Activated CD8-positive, alpha-beta memory T cell treated with anti-CD3 and anti-CD28 coated beads for 48 hours (primary cell): ENCODE results near the gene TSSK6.

Source experiments
- DNase-seq, 3 experiments: peaks; one replicate each; pipeline ENCODE4 v3.0.0-alpha.2; 2020; ENCODE audit warnings: low read depth in 2 of 3, low spot score in 2 of 3

Gene TSSK6

GRCh38 chr19:19544954-19545591 is 29.7 kb upstream of the TSSK6 start:
- no peak for DNase-seq

DNA sequence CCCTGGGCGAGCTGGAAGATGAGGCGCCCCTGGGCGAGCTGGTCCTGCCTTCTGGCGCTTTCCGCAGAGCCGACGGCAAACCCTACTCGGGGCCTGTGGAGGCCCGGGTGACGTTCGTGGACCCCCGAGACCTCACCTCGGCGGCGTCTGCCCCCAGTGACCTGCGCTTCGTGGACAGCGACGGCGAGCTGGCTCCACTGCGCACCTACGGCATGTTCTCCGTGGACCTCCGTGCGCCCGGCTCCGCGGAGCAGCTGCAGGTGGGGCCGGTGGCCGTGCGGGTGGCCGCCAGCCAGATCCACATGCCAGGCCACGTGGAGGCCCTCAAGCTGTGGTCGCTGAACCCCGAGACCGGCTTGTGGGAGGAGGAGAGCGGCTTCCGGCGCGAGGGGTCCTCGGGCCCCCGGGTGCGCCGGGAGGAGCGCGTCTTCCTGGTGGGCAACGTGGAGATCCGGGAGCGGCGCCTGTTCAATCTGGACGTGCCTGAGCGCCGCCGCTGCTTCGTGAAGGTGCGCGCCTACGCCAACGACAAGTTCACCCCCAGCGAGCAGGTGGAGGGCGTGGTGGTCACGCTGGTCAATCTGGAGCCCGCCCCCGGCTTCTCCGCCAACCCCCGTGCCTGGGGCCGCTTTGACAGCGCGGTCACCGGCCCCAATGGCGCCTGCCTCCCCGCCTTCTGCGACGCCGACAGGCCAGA is 29.1 kb upstream of the TSSK6 start:
- no peak for DNase-seq

DNA sequence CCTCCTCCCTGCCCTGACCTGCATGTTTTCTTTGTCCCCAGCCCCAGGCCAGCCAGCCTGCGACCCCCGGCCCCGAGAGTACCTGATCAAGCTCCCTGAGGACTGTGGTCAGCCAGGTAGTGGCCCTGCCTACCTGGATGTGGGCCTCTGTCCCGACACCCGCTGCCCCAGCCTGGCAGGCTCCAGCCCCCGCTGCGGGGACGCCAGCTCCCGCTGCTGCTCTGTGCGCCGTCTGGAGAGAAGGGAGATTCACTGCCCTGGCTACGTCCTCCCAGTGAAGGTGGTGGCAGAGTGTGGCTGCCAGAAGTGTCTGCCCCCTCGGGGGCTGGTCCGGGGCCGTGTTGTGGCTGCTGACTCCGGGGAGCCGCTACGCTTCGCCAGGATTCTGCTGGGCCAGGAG is 28.3 kb upstream of the TSSK6 start:
- no peak for DNase-seq

DNA sequence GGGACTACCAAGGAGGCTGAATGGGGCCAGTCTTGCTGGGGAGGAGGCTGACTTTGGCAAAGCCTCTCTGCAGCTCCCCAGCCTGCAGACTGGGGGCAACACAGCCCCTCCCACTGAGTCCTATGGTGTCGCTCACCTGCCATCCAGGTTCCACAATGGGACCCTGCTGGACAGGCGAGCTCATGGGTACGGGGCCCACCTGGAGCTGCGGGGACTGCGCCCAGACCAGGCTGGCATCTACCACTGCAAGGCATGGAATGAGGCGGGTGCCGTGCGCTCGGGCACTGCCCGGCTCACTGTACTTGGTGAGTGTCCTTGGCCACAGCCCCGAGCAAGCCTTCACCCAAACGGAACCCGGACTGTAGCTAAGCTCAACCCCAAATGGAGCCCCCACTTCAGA is 27.8 kb upstream of the TSSK6 start:
- DNase-seq, result no peak

- no peak for DNase-seq
Measured at GRCh38 chr19:19542507-19542906, 27.2 kb upstream of the TSSK6 start.

- no peak for DNase-seq
Measured at GRCh38 chr19:19541616-19542015, 26.3 kb upstream of the TSSK6 start.

GRCh38 chr19:19540715-19541515 is 25.6 kb upstream of the TSSK6 start:
- DNase-seq, result peak in 1 of 3 experiments; percentile 71

GRCh38 chr19:19540064-19540714 is 24.8 kb upstream of the TSSK6 start:
- DNase-seq, result peak in 2 of 3 experiments; percentile 38 to 71

- DNase-seq, result no peak
Measured at GRCh38 chr19:19539698-19540063, 24.3 kb upstream of the TSSK6 start.

GRCh38 chr19:19538785-19539166 is 23.4 kb upstream of the TSSK6 start:
- no peak for DNase-seq

DNA sequence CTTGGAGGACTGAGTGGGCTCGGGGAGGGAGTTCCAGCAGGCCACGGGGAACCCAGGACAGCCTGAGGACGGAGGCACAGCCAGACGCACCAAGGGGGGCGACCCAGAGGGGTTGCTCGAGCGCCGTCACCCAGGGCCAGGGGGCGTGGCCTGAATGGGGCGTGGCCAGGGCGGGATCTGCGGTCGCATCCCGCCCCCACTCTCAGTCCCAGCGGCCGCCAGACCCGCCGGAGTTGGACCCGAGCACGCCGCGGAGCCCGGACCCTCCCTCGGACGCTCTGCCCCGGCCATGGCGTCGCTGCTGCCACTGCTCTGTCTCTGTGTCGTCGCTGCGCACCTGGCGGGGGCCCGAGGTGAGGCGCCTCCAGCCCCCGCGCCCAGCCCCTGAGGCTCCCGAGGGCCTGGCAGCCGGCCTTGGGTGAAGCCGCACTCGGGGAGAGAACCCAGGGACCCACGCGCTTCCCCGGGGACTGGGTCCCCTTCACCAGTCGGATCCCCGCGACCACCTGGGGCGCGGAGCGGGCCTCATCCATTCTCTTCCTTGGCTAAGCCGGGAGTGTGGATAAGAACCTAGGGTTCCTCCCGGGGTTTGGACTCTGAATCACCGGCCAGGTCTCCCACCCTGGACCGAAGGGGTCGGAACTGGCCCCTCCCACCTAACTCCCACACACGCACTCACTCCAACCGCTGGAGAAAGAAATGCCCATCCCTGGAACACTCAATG is 22.9 kb upstream of the TSSK6 start, which contains the start of gene CILP2:
Gene CILP2 (plus strand): TSS at position 205 of the 724 bp plus-strand sequence. CDS start 85 bp downstream, at position 290.
- DNase-seq, result no peak

GRCh38 chr19:19537075-19538048 is 22.0 kb upstream of the TSSK6 start:
- DNase-seq, result no peak

DNA sequence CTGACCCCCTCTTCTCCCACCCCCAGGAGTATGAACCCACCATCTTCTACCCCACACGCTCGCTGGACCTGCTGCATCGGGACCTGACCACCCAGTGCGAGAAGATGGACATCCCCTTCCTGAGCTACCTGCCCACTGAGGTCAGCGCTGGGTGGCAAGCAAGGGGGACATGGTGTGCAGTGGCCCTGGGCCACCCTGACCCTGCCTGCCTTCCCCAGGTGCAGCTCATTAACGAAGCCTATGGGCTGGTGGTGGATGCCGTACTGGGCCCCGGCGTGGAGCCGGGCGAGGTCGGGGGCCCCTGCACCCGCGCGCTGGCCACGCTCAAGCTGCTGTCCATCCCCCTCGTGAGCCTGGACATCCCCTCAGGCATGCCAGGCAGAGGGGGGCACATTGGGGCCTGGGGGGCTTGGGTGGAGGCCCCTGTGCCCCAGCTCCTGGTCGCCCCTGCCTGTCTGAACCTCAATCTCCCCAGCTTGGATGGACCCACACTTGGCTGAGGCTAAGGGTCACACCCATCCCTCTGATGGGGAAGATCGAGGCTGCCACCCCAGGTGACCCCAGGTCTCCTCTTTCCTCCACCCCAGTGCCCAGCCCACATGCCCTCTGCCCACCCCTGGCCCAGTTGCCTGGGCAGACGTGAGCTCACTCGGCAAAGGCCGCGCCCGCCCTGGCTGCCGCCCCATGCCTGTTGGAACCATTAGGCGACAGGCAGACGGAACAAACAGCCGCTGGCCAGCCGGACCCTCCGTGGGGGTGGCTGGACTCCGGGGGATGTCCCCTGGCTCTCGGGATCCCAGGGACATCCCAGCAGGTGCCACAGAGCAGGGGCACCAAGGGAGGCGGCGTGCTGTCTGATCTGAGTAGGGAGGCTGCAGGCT is 20.2 kb upstream of the TSSK6 start:
- DNase-seq, result no peak

- DNase-seq, result no peak
Measured at GRCh38 chr19:19534556-19535265, 19.4 kb upstream of the TSSK6 start.

DNA sequence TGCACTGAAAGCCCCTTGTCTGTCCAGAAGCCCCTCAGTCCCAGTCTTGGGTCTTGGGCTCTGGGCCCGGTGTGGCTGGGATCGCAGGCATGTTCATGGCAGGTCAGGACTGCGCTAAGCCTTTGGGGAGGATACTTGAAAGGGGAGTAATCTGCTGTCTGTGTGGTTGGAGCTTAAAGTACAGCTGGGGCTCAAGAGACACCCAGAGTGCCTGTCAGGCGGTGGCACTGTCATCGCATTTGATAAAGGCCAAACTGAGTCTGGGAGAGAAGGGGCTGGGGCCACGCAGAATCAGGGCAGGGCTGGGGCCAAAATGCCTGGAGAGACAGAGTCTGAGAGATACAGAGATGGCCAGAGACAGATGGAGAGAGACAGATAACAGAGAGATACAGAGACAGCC is 18.5 kb upstream of the TSSK6 start:
- no peak for DNase-seq

DNA sequence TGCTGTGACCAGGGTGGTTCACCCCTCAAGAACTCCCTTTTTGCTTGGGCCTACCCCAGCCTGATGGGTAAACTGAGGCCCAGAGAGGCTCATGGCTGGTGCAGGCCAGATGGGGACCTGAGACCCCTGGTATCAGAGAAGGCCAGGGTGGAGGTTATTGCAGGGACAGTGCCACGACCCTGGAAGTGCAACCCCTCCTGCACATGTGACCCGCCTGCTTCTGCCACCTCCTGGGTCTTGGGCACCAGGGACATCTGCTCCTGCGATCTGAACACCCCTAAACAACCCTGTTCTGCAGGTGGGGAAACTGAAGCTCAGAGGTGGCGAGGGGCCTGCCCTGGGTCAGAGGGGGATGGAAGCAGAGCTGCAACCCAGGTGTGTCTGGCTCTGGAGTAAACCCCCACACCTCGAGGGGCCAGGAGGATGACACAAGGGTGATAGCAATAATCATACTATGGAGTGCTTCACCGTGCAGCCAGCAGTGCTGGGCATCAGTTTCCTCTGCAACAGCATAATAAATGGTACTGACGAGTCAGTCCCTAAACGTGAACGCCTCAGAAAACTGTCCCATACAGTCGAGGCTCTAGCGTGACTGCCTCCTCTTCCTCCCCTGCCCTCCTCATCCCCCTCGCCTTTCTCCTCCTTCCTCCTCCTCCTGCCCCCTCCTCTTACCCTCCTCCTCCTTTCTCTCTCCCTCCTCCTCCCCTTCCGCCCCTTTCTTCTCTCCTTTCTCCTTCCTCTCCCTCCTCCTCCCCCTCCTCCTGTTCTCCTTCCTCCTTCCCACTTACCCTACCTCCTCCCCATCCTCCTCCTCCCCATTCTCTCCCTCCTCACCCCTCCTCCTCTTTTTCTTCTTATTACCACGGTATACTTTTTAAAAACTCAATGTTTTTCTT is 17.7 kb upstream of the TSSK6 start:
- no peak for DNase-seq
